ENCODE data around the gene CLDN6.

The CLDN6 gene

GRCh38 chr16:2968738-2969544 is 49.0 kb downstream of the CLDN6 start, which contains the start of gene PAQR4:
TSS of gene PAQR4 (plus strand) at chr16:2969348. CDS start at chr16:2969675, 327 bp downstream.
- DNase-seq, result peak; percentile 66 to 92

GRCh38 chr16:2968368-2968737 is 49.6 kb downstream of the CLDN6 start:
- DNase-seq, result peak; percentile 56 to 82

- DNase-seq, result no peak
Measured at GRCh38 chr16:2967721-2968161, 50.2 kb downstream of the CLDN6 start.

- DNase-seq, result no peak
Measured at GRCh38 chr16:2967211-2967631, 50.8 kb downstream of the CLDN6 start.

- DNase-seq, result no peak
Measured at GRCh38 chr16:2966808-2967191, 51.2 kb downstream of the CLDN6 start.

GRCh38 chr16:2966043-2966807 is 51.8 kb downstream of the CLDN6 start:
- no peak for DNase-seq

Measured in NCI-H526 (cell line).